Measurements from ENCODE around the gene BCAS4.
"Not testable (repeated sequence)": the region's sequence is repeated elsewhere in the genome, so short reads cannot be mapped to it uniquely, and the experiment has no call there.

BCAS4 gene, protein sequence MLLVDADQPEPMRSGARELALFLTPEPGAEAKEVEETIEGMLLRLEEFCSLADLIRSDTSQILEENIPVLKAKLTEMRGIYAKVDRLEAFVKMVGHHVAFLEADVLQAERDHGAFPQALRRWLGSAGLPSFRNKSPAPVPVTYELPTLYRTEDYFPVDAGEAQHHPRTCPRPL

DNA sequence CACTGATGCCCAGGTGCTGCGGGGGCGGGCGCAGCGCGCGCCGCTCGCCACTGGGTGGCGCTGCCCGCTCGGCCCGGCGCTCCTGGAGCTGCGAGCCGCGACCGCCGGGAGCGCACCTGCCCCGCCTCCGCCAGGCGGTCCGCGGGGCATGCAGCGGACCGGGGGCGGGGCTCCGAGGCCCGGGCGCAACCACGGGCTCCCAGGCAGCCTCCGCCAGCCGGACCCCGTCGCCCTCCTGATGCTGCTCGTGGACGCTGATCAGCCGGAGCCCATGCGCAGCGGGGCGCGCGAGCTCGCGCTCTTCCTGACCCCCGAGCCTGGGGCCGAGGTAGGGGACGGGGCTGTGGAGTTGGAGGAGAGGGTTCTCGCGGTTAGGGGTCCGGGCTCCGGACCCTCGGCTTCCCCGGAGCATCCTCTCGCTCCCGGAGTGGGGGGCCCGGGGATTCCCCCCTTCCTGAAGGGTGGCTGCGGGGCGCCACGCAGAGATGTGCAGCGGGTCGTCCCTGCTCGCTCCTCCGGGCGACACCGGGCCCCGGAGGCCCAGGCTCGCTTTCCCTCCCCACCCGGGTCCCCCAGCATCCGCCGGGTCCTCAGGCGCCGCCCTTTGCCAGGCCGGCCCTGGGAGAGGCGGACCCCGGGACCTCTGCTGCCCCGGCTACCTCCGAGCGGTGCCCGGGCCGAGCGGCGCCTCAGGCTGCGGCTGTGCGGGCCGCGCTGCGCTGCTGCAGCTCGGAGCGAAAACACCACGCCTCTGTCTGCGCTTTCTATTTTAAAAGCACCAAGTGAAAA is at the start of gene BCAS4:
BCAS4 (plus strand) TSS at position 216 of the 789 bp plus-strand sequence; CDS start at position 239, 23 bp downstream.
- DNase-seq (ENCODE audit: insufficient read length, low spot score) (peak; percentile 99), FAIRE-seq (peak; percentile 97)

DNA sequence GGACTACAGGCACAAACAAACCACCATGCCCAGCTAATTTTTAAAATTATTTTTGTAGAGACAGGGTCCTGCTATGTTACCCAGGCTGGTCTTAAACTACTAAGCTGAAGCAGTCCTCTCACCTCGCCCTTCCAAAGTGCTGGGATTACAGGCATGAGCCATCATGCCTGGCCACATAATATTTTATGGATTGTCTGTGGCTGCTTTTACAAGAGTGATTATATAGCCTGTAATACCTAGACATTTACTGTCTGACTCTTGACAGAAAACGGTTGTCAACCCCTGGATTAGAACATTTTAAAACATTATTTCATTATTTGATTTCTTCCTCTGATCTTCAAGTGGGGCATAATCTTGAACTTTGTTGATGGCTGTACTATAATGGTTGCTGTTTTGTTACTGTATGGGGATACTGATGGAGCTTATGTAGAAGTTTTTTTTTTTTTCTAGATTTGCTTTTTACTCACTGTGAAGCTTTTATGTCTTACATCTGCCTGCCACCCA is 49.2 kb upstream of the BCAS4 start:
- no peak for DNase-seq (ENCODE audit: insufficient read length, low spot score)
- FAIRE-seq = no peak

DNA sequence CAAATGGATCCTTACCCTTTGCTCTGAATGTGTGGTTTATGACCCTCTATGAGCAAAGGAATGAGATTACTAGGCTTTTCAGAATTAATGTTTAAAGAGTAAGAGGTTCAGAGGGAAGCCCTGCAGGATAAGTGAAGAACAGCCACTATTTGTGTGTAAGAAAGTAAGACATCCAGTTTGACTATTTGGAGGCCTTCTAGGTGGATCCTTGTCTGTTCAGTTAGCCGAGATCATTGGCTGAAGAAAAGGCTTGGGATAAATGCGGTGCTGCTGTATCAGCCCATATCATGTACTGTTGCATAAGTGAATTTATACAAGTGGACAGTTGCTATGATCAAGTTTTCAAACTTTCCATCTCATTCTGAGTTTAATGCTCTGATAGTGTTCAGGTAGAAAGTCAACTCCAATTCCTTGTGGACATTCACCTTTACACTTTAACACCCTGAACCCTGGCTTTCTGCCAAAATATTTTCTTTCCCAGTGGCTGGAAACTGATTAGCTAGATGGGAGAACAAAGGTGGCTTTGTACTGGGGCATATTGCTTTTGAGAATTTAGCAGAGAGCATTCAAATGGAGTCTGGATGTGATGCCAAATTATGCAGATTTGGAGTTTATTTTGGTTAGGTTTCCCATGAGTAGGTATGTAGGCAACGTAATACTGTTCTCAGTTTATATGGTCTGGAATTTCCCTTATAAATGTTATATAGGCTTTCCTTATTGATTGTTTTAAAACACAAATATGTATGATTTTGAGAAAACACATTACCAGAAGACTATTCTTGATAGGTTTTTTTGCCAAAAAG is 48.5 kb upstream of the BCAS4 start:
- DNase-seq (ENCODE audit: insufficient read length, low spot score) (no peak), FAIRE-seq (peak; percentile 71)

GRCh38 chr20:50747275-50747674 is 47.6 kb upstream of the BCAS4 start:
- no peak for FAIRE-seq
- DNase-seq (ENCODE audit: insufficient read length, low spot score) = no peak

DNA sequence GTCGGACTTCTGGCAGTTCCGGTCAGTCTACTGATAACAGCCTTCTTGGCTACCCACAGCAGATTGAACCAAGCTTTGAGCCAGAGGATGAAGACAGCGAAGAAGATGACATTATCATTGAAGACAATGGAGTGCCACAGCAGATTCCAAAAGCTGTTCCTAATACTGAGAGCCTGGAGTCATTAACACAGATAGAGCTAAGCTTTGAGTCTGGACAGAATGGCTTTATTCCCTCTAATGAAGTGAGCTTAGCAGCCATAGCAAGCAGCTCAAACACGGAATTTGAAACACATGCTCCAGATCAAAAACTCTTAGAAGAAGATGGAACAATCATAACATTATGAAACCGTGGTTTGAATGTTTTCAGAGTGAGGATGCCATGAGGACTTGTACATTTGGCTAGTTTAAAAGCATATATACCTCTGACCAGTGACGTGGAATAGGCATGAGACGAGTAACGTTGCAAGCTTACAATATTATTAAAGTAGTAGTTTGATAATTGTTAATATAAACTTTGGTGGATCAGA is 44.7 kb upstream of the BCAS4 start:
- FAIRE-seq = peak; percentile 68

DNA sequence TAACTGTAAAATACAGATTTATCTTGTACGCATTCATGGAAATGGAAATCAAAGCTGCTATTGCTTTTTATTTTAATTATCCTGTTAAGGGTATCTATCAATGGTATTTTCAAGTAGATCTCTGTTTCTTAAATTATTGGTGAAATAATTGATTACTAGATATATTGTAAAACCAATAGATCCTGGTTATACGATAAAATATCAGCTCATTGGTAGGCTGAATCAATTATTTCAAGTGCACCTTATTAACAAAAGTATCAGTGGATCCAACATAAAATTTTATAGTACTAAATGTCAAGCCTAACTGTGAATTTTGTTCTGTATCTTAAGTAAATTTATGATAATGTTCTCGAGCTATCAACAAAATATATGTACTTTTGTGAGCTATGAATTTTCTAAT is 41.7 kb upstream of the BCAS4 start:
- DNase-seq (ENCODE audit: insufficient read length, low spot score) (no peak), FAIRE-seq (no peak)

More for the DNA sequence above, 44.7 kb upstream of the BCAS4 start:
- no peak for DNase-seq (ENCODE audit: insufficient read length, low spot score)

GRCh38 chr20:50754420-50754819 is 40.4 kb upstream of the BCAS4 start:
- DNase-seq (ENCODE audit: insufficient read length, low spot score) (no peak), FAIRE-seq (peak; percentile 38)

DNA sequence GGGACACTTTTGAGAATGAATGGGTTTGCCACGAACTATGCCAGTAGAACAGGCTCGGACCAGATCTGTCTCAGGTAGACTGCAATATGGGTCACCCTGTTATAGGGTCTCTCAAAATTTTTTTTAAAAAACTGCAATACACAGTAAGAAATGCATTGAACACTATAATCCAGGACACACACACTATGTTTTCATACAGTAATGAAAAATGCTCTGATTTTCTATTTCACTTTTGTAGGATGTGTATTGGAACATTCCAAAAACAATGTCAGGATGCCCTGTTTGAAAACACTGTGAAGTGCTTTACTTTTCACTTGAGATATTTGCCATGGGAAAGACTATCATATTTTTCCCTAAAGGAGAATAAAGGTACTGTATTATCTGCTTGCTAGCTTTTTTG is 38.4 kb upstream of the BCAS4 start:
- FAIRE-seq (peak; percentile 85), DNase-seq (ENCODE audit: insufficient read length, low spot score) (no peak)

DNA sequence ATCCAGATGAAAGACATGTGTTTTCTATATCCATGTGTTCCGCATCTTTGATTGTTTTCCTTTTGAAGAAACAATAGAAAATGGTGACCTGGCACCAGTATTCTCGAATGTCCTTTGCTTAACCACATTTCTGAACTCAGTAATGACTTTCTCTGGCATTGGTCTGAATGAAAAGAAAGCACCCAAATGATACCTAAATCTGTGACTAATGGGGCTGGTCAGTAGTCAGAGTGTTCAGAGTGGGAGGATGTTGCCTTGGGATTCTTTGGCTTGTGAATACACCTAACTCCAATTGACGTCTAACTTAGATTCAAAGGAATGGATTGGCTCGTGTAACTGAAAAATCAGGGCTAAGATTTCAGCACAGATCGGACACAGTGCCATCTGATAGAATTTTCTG is 36.4 kb upstream of the BCAS4 start:
- DNase-seq (ENCODE audit: insufficient read length, low spot score) (no peak), FAIRE-seq (peak; percentile 9)

DNA sequence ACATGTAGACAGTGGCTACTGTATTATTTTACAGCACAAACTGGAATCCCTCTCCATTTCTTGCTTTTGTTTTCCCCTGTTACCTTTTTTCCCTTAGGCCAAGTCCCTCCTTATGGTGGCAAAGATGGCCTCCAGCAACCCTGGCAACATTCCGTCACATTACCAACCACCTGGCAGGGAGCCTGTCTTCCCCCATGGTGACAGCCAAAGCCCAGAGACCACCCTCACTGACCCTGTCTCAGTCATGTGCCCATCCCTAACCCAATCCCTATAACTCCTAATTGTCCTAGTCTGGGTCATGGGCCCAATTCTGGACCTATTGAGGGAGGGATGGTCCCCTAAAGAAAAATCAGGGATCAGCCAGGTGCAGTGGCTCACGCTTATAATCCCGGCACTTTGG is 35.9 kb upstream of the BCAS4 start:
- FAIRE-seq = no peak
- DNase-seq (ENCODE audit: insufficient read length, low spot score) = no peak

GRCh38 chr20:50759678-50760077 is 35.2 kb upstream of the BCAS4 start:
- no peak for DNase-seq (ENCODE audit: insufficient read length, low spot score)
- no peak for FAIRE-seq

DNA sequence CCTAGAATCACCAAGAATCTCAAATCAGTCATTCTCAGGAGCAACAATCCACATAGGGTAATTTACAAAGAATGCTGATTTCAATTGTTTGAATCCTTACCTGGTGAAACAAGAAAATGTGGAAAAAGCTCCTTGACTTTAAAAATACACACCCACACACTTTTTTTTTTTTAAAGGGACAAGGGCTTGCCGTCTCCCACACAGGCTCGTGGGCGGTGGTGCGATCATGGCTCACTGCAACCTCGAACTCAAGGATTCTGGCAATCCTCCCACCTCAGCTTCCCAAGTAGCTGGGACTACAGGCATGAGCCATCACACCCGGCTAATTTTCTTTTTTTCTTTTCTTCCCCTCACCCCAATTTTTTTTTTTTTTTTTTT is 32.8 kb upstream of the BCAS4 start:
- FAIRE-seq (no peak), DNase-seq (ENCODE audit: insufficient read length, low spot score) (no peak)

GRCh38 chr20:50762435-50763220 is 32.2 kb upstream of the BCAS4 start:
- DNase-seq (ENCODE audit: insufficient read length, low spot score) (no peak), FAIRE-seq (peak; percentile 60)

DNA sequence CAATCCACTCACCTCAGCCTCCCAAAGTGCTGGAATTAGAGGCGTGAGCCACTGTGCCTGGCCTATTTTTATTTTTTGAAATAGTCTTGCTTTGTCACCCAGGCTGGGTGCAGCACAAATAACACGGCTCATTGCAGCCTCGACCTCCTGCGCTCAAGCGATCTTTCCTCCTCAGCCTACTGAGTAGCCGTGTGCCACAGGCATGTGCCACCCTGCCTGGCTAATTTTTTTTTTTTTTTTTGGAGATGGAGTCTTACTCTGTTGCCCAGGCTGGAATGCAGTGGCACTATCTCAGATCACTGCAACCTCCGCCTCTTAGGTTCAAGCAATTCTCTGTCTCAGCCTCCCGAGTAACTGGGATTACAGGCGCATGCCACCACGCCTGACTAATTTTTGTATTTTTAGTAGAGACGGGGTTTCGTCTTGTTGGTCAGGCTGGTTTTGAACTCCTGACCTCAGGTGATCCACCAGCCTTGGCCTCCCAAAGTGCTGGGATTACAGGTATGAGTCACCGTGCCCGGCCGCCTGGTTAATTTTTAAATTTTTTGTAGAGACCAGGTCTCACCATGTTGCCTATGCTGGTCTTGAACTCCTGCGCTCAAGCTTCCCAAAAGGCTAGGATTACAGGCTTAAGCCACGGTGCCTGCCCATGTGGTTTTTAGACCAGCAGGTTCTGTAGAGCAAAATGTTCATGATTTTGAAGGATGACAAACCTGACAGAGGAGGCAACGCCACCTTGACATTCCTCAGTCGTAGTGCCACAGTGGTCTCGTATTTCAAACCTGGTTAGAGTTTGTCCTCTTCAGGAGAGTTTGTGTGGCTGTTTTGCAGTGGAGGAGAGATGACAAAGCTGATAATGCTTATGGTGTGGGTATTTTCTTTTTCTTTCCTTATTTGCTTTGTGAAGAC is 31.1 kb upstream of the BCAS4 start:
- DNase-seq (ENCODE audit: insufficient read length, low spot score); FAIRE-seq: not testable (repeated sequence)

- FAIRE-seq; DNase-seq (ENCODE audit: insufficient read length, low spot score): not testable (repeated sequence)
Measured at GRCh38 chr20:50765251-50765650, 29.6 kb upstream of the BCAS4 start.

- DNase-seq (ENCODE audit: insufficient read length, low spot score) (no peak), FAIRE-seq (no peak)
Measured at GRCh38 chr20:50765674-50766073, 29.2 kb upstream of the BCAS4 start.

DNA sequence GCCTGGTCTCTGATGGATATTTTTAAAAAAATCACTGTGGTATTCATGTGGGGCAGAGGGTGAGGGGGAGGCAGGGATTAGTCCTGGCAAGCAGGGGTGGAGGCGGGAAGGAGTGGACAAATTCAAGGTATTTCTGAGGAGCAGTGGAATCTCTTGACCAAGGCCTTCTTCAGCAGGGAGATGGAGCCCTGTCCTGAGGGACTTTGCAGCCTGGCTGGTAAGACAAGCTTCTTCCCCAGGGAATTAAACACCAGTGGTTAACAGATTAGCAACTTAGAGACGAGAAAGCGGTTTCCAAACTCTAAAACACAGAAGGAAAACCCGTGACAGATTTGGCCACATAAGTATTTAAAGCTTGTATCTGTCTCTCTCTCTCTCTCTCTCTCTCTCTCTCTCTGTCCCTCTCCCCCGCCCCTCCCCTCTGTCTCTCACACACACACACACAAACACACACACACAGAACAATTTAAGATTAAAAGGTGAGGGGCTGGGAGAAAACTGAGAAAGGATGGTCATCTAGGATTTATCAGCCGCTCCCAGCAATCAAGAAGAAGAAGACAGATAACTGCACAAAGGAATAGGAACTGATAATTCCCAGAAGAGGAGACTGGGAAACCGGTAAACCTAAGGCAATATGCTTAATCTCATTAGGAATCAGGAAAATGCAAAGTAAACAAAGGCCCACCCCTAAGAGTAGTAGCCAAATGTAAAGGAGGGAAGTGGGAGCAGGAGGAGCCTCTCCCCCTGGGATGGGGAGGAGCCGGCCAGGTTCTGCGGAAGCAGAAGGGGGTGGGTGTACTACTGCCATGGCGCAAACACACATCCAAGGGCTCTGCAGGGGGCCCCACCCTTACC is 27.7 kb upstream of the BCAS4 start:
- peak; percentile 69 for FAIRE-seq
- DNase-seq (ENCODE audit: insufficient read length, low spot score) = not testable (repeated sequence)

GRCh38 chr20:50768991-50769390 is 25.9 kb upstream of the BCAS4 start:
- FAIRE-seq; DNase-seq (ENCODE audit: insufficient read length, low spot score): not testable (repeated sequence)
